Dermis blood vessel endothelial cell (primary cell): ENCODE results near the gene MAS1. TPM values are rescaled to one million over a fixed set of nuclear protein-coding genes. Genes with fewer than 3 reads are reported as not detected.
"Not testable (repeated sequence)": the region's sequence is repeated elsewhere in the genome, so short reads cannot be mapped to it uniquely, and the experiment has no call there.

Experiments used
- DNase-seq: peaks from one replicate; pipeline ENCODE4 v3.0.0; 2010
- total RNA-seq: library from RNA; depleted of rRNA; stranded (reverse); fragments of >200 nt; gene quantifications from 2 replicates; pipeline ENCODE4 v1.2.3, GENCODE V29; 2014

MAS1 gene
- total RNA-seq, 1 donor from 2014 or later: not detected

DNA sequence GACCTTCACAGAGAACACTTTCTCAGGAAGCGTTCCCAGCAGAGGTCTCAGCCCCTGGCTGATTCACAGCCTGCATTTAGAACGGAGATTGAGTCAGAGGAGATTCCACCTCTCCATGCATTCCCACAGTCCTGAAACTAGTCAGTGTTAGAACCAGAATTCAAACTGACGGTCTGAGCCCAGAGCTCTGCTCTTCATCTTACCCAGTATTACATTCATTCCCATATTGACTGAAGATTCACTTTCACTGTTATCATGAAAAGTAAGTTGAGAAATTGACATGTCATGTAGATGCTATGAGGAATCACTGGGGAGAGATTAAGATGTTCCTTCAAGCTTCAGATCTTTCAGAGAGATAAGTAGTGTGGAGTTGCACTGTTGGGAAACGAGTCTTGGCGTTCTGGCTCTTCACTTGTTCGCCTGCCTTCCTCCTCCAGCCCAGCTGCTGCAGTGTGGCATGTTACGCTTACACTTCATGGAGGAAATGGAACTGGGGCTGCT, 28.3 kb downstream of the MAS1 start:
- DNase-seq: no peak

DNA sequence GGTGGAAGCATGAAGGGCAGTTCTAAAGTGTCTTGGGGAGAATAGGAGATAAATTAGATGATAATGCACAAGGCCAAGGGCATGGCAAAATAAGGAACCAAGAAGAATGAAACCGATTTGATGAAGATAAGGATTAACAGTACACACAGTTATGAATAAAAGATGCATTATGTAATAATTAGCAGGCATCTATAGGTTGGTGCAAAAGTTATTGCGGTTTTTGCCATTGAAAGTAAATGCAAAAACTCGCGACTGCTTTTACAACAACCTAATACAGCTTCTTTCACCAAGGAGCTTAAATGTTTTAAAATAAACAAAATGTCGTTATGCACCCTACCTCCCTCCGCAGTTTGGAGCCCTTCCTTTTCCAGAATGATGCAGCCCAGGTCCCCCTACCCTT, 29.0 kb downstream of the MAS1 start:
- DNase-seq: no peak

- not testable (repeated sequence) for DNase-seq
Measured at GRCh38 chr6:159924150-159924549, 33.4 kb downstream of the MAS1 start.

GRCh38 chr6:159926542-159927203, 35.9 kb downstream of the MAS1 start:
- DNase-seq: no peak

- DNase-seq: peak; percentile 38
Measured at GRCh38 chr6:159929819-159930218, 39.0 kb downstream of the MAS1 start.

DNA sequence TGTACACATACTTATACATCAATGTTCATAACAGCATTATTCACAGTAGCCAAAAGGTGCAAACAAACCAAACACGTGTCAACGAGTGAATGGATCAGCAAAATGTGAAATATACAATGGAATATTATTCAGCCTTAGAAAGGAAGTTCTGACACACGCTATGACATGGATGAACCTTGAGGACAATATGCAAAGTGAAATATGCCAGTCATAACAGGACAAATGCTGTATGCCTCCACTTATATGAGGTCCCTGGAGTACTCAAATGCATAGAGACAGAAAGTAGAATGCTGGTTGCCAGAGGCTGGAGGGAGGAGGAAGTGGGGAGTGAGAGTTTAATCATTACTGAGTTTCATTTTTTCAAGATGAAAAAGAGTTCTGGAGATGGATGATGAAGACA, 40.3 kb downstream of the MAS1 start:
- no peak for DNase-seq

DNA sequence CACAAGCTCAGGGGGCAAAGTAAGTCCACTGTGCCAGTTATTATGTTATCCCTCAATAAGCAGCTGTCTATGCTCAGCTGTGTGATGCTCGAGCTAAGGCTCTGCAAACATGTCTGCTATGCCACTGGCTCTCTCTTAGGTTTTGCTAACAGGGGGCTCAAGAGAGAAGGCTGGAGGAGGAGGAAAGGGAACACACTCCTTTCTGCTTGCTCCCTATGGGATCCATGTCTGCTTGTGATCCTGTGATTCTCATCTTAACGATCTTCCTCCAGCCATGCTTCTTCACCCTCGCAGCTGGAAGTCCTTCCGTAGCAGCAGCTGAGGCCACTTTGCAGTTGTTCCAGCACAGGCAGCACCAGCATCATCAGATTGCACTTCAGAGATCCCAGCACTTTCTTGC, 41.1 kb downstream of the MAS1 start:
- DNase-seq: no peak

DNA sequence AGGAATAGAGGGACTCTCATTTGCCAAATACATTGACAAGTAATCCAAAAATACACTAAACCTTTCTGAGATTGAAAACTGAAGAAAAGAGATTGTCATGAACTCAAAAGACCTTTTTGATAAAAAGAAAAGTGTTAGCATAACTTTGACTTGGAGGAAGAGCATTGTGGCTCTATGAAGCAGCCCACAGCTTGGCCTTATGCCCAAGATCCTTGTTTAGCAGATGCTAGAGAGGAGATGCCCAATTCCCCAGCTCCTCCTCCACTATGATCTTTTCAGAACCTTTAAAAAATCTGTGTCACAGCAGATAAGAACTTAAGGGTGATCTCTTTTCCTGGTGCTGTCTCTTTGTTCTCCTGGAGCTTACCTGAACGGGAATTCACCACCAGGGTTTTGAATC, 42.3 kb downstream of the MAS1 start:
- DNase-seq: no peak

GRCh38 chr6:159934181-159934580, 43.4 kb downstream of the MAS1 start:
- DNase-seq: no peak

DNA sequence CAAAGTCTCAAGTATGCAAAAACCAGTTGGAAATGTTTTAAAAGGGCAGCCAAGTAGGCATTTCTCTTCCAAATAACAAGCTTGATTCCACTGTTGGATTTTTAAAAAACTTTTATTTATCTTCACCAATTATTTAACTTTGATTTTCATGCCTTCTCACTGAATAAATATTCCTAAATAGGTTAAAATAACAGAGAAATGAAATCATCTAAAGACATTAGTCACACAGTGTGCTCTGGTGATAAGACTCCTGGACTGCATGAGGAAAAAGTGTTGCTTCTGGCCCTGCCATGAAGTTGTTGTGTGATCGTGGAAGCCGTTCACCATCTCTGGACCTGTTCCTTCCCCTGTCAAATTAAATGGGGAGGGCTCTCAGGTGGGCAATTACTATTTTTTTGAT, 44.3 kb downstream of the MAS1 start:
- DNase-seq: no peak

GRCh38 chr6:159935633-159936032, 44.8 kb downstream of the MAS1 start:
- no peak for DNase-seq

DNA sequence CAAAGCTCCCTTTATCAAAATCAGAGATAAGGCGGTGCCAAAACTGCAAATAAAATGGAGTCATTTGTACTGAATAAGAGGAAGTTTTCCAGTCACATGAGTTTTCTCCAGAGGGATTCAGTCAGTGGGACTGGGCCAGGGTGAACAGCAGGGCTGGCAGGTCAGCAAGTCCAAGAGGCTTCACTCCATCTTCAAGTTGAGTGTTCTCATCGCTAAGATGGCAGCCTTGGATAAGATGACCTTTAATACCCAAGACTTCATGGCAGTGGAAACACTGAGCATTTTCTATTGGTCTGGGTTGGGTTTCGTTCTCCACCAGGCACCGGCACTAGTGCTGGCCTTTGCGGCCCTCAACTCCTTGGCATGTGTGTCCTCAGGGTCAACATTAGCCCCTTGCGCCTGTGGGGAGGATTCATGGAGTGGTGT, 48.8 kb downstream of the MAS1 start:
- DNase-seq: no peak

Other genes starting within 250 kb of the MAS1 start
- 274 and 891 TPM in 2 replicates for gene SOD2, start 197.7 kb upstream of the MAS1 start, total RNA-seq
- 96.4 and 131 TPM in 2 replicates for gene WTAP, start 163.5 kb upstream of the MAS1 start, total RNA-seq
- gene ACAT2, start 128.9 kb upstream of the MAS1 start, total RNA-seq: 40.2 and 81.4 TPM in 2 replicates
- gene TCP1, start 101.4 kb upstream of the MAS1 start, total RNA-seq: 243 and 356 TPM in 2 replicates
- 67.6 and 69.4 TPM in 2 replicates for gene MRPL18, start 100.5 kb upstream of the MAS1 start, total RNA-seq
- gene PNLDC1, start 90.7 kb upstream of the MAS1 start, total RNA-seq: 0.51 TPM in 1 of 2 replicates, not detected in the other
- gene IGF2R, start 78.1 kb downstream of the MAS1 start, total RNA-seq: 120 and 153 TPM in 2 replicates
- gene SLC22A1, start 230.8 kb downstream of the MAS1 start, total RNA-seq: 0.05 and 0.17 TPM in 2 replicates